Right lung (tissue), 5 donors: Measurements from ENCODE around the gene SLC35F3. TPM values are rescaled to one million over a fixed set of nuclear protein-coding genes. Genes with fewer than 3 reads are reported as not detected.
"Not testable (repeated sequence)": the region's sequence is repeated elsewhere in the genome, so short reads cannot be mapped to it uniquely, and the experiment has no call there.

ENCODE experiments used
- DNase-seq, 2 donors: peaks; one replicate each; pipeline ENCODE4 v3.0.0-alpha.2; 2013
- polyA plus RNA-seq, 5 donors: library from polyadenylated mRNA; unstranded; fragments of 120-200 nt; gene quantifications; one replicate each; pipeline versions ENCODE4 v1.2.1 to v1.2.3, GENCODE V29; 2013; ENCODE audit warnings: inconsistent platforms in 1 of 5, low replicate concordance in 1 of 5; ENCODE audit not compliant: insufficient read length in 5 of 5, insufficient read depth in 1 of 5

SLC35F3 gene
- polyA plus RNA-seq, 5 donors = 0.97 to 1.9 (median 1.8) TPM

GRCh38 chr1:234219711-234220110 lies 315.2 kb downstream of the SLC35F3 start:
- no peak for DNase-seq

DNA sequence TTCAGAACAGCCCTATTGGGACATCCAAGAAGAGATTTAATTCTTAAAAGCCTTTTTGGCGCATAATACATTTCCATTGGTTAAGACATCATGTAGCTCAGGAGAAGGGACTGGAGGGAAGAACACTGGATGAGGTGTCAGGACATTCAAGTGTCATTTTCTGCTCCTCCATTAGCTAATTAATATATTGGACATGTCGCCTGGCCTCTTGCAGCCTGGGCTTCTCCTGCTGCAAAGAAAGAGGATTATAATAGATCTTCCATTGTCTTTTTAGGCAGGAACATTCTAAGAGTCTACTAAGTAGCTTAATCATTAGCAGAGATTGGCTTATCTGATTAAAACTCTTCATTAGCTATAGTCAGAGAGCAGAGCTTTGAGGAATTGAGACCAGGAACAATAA lies 317.1 kb downstream of the SLC35F3 start:
- no peak for DNase-seq

DNA sequence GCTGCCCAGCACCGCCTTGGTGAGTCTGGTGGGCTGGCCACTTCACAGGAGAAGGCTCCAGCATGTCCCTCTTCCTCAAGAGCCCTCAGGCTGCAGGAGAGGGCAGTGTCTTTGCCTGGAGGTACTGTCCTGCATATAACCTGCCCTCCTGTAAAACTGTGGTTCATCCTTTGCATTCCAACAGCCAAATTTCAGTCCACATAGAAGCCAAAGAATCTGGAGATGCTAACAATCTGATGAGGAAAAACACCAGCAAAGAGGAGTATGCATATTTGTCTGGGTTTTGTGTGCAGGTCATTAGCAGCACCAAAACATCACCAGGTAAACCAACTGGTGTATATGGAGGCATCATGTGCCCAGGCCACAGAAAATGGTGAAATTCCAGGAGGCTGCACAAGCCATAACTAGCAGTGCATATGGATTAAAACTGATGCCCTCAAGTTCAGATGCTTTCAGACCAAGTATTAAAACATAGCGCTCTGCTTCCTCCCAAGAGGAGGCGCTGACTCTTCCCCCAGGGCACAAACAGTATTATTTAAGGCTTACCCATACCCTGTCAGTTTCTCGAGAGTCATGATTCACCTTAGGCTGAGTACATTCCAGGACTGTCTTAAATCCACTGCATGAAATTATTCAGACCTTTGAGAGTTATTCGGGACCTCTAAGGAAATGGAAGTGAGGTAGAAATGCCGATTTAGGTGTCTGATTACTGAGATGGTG lies 318.2 kb downstream of the SLC35F3 start:
- DNase-seq = no peak

DNA sequence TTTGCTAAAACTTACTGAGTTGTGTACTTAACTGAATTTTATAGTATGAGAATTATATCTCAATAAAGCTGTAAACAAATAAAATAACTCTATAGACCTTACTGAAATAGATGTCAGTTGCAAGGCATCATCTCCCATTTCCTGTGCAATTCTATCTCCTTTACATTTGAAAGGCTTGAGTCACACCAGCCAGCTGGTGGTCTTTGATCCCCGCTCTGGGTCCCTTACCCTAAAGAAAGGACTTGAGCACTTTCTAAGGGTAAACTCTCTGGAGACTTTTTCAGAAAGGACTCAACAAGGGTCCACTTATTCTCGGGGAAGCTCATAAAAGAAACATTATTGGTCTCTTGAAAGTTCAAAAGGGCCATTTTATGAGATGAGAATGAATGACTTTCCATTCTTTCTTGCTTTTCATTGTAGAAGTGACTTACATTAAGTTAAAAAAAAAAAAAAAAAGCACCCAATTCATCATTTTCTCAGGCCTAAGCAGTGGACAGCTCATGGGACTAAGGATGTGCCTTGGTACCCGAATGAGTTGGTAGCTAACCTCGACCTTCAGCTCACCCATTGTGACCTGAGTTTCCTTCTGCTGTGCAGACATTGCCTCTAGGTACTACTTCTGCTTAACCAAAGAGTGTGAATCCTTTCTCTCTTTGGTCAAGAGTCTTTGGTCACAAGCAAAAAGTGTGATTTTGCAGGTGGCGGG lies 321.8 kb downstream of the SLC35F3 start:
- no peak for DNase-seq

DNA sequence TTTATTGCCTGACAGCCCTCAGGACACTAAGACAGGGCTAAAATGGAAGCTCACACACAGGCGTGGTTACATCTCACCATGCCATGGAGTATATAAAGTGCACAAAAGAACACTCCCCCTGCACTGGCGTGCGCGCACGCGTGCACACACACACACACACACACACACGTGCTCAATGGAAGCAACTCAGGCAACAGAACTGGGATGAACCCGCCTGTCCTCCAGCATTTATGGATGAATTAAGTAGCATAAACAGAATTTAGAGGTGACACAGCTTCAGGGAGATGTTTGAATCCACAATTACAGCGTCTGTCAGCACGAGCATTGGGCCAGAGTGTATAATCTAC lies 322.3 kb downstream of the SLC35F3 start:
- no peak for DNase-seq

DNA sequence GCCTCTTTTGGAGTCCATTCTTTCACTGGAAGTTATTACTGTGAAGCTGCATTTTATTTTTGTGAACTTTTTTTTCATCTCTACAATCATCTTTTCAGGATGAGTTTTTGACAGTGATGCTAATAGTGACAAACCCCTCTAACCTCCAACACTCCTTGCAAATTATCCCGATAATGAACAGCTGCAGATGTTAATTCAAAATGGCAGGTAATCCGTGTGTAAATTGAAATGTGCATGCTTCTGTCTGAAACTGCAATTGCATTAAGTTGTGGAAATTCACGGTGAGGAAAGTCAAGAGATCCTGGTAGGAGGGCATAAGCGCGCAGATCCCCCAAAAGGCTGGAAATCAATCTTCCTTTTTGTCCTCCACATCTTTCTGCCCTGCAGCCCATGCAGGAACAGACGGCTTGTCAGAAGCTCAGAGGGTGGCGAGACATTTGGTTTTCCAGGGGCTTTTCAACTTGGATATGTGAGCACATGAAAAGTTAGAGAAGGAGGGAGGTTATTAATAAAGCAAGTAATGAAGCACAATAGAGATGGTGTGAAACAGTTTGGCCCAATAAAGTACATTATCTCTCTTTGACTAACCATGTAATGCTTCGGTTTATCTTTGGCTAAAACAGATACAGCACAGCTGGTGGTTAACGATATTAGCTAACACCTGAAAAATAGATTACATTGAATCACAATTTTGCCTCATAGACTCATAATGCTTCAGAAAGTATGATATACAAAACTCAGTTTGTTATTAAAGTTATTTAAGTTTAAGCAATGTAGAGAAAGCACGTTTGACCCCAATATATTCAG lies 325.3 kb downstream of the SLC35F3 start:
- DNase-seq = no peak

DNA sequence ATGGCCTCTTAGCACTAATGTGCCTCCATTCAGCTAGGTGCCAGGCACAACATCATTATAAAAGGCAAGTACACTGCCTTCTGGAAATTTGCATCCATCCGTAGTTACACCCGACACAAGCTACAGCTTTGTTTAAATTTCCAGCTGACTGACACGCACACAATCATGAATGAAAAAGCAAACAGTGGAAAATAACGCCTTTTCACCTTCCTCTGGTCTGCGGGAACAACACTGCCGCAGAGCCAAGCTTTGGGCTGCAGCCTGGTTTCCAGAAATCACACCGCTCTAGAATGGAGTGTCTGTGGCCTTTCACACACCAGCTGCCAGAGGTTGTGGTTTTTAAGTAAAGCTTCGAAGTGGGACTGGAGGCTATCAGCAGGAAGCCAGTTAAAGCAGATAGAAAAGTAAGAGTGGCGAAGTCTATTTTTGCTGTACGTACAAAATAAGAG lies 326.0 kb downstream of the SLC35F3 start:
- DNase-seq = peak in 1 of 2 donors; percentile 3

GRCh38 chr1:234231061-234231892 lies 326.8 kb downstream of the SLC35F3 start:
- no peak for DNase-seq

DNA sequence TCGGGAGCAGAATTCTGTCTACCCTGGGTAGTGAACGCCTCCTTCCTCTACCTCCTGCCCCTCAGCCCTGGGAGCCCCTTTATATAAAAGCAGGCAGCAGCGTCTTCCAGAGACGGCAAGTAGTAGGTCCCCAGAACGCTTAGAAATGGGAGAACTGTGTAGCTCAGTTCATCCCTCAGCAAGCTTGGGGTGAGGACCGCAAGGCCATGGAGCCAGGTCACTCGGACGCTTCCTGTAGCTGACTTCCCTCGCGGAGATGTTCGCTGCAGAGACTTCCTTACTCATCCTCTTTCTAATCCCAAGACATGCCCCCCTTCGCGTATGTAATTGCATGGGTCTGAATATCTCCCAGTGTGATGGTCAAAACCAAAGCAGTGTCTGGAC lies 327.4 kb downstream of the SLC35F3 start:
- DNase-seq = no peak

DNA sequence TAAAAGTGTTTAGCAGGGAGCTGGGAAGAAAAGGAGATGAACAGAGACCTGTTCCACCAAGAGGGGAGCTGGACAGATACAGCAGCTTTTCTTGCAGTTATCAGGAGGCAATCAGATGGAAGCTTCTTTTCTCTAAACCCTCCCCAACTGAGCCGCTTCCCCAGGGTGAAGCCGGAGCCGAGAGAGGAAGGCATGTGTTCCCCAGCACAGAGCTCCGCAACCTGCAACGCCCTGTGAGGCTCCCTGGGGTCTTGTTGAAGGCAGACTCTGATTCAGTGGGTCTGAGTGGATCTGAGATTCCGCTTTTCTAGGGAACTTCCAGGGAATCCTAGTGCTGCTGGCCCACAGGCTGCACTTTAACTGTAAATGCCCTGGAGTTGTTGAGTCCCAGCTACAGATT lies 329.7 kb downstream of the SLC35F3 start:
- DNase-seq = no peak

- DNase-seq = no peak
Observed at GRCh38 chr1:234235434-234235881, 331.0 kb downstream of the SLC35F3 start.

- DNase-seq = no peak
Observed at GRCh38 chr1:234237393-234237792, 332.9 kb downstream of the SLC35F3 start.

- no peak for DNase-seq
Observed at GRCh38 chr1:234238060-234238459, 333.6 kb downstream of the SLC35F3 start.

DNA sequence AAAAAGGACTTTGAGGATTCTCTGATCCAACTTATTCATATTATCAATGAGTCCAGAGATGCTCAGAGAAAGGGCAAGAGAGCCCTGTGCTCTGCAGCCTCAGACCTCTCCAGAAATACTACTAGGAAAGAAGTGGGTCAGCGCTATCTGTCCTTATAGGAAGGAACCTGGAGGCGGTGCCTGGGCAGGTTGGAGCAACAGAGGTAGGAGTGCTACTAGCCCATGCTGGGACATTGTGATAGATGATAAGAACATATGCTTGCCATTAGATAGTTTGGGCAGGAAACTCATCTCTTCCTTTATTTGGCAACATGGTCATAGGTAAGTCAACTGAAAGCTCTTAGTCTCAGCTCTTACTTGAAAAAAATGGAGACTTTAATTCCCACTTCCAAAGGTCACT lies 335.0 kb downstream of the SLC35F3 start:
- DNase-seq = no peak

GRCh38 chr1:234239936-234240335 lies 335.5 kb downstream of the SLC35F3 start:
- no peak for DNase-seq

DNA sequence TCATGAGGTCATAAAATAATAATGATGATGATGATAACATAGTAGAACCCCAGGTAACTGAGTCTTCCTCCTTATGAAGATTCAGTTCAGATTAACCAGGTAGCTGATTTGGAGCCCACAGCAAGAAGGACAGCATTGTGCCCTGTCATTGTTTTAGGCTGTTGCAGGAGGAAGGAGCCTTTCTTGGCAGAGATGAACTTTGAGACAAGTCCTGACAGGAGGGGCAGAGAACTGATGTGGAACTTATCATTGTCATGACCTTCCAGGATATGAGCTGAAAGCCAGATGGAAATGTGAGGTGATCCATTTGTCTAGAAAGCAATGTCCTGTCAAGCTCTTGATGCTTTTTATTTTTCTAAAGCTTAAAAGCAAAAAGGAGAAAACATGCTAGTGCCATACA lies 336.2 kb downstream of the SLC35F3 start:
- no peak for DNase-seq

DNA sequence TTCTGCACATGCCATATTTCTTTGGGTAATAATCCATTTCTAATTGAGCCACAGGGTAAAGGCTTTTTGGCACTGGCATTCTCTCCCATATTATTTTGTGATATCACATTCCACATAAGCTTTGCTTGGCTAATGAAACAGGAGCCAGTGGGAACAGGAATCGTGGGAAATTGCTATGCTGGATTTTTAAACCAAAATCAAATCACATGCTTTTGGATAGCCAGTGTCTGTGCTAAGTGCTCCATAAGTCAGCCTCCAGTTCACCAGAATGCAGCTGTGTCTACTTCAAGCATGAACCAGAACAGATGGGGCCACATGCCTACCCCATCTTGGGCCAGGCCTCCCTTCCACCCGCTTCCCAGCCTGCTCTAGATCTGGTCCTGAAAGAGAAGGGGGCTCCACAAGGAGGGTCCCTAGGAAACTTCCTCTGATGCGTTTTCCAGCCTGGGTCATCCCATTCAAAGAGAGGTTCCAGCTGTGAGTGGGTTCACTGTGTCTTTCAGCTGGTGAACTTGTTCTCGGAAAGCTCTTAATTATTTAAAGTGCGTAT lies 337.5 kb downstream of the SLC35F3 start:
- no peak for DNase-seq

DNA sequence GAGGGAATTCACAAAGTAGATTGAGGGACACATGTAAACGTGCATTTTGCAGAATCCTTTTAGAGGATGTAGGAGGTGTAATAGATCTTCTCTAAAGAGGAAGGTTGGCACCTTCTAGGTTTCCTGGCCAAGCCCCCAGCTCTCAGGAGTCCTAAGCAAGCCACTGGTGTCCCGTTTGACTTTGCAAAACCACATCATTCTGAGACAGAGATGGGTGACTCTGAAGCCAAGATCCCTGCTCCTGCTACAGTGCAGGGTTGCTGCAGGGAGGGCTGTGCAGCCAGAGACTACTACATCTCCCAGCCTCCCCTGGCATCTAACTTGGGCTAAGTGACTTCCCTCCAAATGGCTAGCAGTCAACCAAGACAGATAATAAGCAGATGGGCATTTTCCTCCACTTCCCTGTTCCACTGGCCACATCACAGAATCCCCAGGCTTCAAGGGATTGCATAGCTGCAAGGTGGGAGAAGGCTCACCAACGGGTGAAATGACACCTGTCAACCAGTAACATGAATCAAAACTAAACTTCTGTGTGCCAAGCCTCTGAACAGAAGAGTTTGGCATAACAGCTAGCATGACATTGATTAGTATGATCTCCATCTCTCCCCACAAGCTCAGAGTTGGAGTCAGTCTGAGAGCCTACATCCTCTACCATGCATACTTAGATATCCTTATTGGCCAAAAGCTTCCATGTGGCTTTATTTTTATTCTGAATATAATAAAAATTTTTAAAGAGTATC lies 339.2 kb downstream of the SLC35F3 start:
- DNase-seq = no peak

DNA sequence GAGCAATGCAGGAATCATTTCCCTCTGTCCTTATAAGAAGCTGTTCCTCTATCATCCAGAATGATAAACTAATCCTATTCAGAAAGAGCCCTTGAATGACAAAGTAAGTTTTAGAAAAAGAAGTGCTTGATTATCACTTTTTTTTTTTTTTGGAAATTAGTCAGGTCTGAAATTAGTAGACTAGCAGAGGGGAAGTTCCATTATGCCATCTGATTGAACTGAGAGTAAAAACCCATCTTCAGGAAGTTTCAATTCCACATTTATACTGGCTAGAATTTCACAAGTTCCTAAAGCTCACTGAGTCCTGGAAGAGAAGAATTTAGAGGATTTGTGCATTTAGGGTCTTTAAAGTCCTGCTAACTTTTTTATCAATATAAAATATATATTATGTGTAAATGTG lies 340.0 kb downstream of the SLC35F3 start:
- DNase-seq = no peak

DNA sequence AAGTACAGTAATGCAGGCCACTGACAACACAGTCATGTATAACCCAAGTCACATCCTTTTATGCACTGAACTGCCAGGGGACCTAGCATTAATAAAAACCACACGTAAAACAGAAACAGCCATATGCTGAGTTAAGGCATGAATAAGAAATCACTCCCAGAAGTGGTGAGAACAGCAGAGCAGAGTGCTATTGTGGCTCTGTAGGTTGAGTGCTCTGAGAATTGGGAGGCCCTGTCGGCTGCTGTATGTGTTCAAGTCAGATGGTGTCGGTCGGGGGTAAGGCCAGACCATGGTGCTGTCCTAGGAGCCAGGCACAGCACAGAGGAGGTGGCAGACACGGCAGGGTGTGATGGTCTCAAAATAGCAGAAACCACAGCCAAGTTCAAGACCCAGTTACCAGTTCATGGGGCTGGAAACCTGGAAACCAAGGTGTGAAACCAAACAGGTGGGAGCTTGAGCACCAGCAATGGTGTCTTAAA lies 342.2 kb downstream of the SLC35F3 start:
- DNase-seq = no peak

DNA sequence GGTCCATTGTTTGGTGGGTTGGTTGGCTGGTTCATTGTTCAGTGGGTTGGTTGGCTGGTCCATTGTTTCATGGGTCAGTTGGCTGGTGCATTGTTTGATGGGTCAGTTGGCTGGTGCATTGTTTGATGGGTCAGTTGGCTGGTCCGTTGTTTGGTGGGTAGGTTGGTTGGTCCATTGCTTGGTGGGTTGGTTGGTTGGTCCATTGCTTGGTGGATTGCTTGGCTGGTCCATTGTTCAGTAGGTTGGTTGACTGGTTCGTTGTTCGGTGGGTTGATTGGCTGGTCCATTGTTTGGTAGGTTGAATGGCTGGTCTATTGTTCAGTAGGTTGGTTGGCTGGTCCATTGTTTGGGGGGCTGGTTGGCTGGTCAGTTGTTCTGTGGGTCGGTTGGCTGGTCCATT lies 343.3 kb downstream of the SLC35F3 start:
- not testable (repeated sequence) for DNase-seq
